Cardiac muscle cell (in vitro differentiated cells and primary cell): ENCODE data around the gene TSC22D4. TPM values are rescaled to one million over a fixed set of nuclear protein-coding genes. Genes with fewer than 3 reads are reported as not detected.

Source experiments
- DNase-seq, 2 donors: peaks; one replicate each; pipeline versions ENCODE4 v3.0.0 to v3.0.0-alpha.2; 2010 to 2017; ENCODE audit warnings: low read depth in 1 of 2, low spot score in 1 of 2
- H3K27ac ChIP-seq: fragments of 200-600 bp; sonication (generic); 2 replicates; pipeline ENCODE4 v1.5.1; 2016
- H3K27me3 ChIP-seq: fragments of 200-600 bp; sonication (generic); 2 replicates; pipeline ENCODE4 v1.6.0; 2016; ENCODE audit warnings: control low read depth
- H3K36me3 ChIP-seq: fragments of 200-600 bp; sonication (generic); 2 replicates; pipeline ENCODE4 v1.5.1; 2016; ENCODE audit warnings: control low read depth
- H3K4me1 ChIP-seq: fragments of 200-600 bp; sonication (generic); 2 replicates; pipeline ENCODE4 v1.8.1; 2017; ENCODE audit warnings: low read depth, mild to moderate bottlenecking, mixed run types
- H3K4me3 ChIP-seq: fragments of 200-600 bp; sonication (generic); 2 replicates; pipeline ENCODE4 v1.5.1; 2016; ENCODE audit warnings: mild to moderate bottlenecking
- H3K9me3 ChIP-seq: fragments of 200-600 bp; sonication (generic); 2 replicates; pipeline ENCODE4 v1.5.1; 2017; ENCODE audit warnings: low read depth, mild to moderate bottlenecking, control low read depth
- CTCF ChIP-seq: IDR thresholded peaks from 2 replicates; pipeline ENCODE4 v1.5.1; 2012; ENCODE audit warnings: low read depth, mild to moderate bottlenecking, low read length
- polyA plus RNA-seq: library from polyadenylated mRNA; unstranded; fragments of >200 nt; fragmentation: Nextera tagmentation; extraction: Ambion mirVana; gene quantifications from 2 replicates; pipeline ENCODE4 v1.2.1, GENCODE V29; 2016
- total RNA-seq: library from RNA; depleted of rRNA; stranded (reverse); fragments of >200 nt; gene quantifications from 2 replicates; pipeline ENCODE4 v1.2.3, GENCODE V29; 2016

Gene TSC22D4
- total and polyA plus RNA-seq, 2 experiments from 2014 or later, result 91.9 to 133 TPM

- Histone ChIP-seq H3K27ac (no peak overlapping the region), H3K9me3 (no peaks in the 10 kb centered on the region), H3K27me3 (no peaks in the 10 kb centered on the region), H3K4me1 (peaks cover 6% of the 10 kb centered on the region), H3K36me3 (peaks cover 4% of the 10 kb centered on the region), H3K4me3 (no peak overlapping the region)
- no peak for DNase-seq
- no peak for TF ChIP-seq CTCF
Measured at GRCh38 chr7:100467638-100468373, 11.2 kb downstream of the TSC22D4 start.

GRCh38 chr7:100466653-100467605 is 12.1 kb downstream of the TSC22D4 start:
- H3K9me3 ChIP-seq, result no peaks in the 10 kb centered on the region
- H3K4me1 ChIP-seq, result peaks cover 6% of the 10 kb centered on the region
- peaks cover 4% of the 10 kb centered on the region for H3K36me3 ChIP-seq
- TF ChIP-seq CTCF, result no peak
- no peak overlapping the region for H3K27ac ChIP-seq
- H3K27me3 ChIP-seq, result no peaks in the 10 kb centered on the region
- H3K4me3 ChIP-seq, result no peak overlapping the region
- no peak for DNase-seq

GRCh38 chr7:100465702-100466311 is 13.2 kb downstream of the TSC22D4 start:
- peak; percentile 75 for TF ChIP-seq CTCF
- Histone ChIP-seq H3K4me3 (no peak overlapping the region), H3K27ac (no peak overlapping the region), H3K4me1 (peaks cover 6% of the 10 kb centered on the region), H3K36me3 (peaks cover 4% of the 10 kb centered on the region), H3K27me3 (no peaks in the 10 kb centered on the region), H3K9me3 (no peaks in the 10 kb centered on the region)
- DNase-seq, result peak; percentile 69 to 84

- H3K4me1 ChIP-seq, result peaks cover 6% of the 10 kb centered on the region
Measured at GRCh38 chr7:100465299-100465698, 13.7 kb downstream of the TSC22D4 start.

More at GRCh38 chr7:100465299-100465698, 13.7 kb downstream of the TSC22D4 start:
- H3K4me3 ChIP-seq, result no peak overlapping the region
- H3K36me3 ChIP-seq, result peaks cover 4% of the 10 kb centered on the region
- H3K27ac ChIP-seq, result no peak overlapping the region
- no peaks in the 10 kb centered on the region for H3K9me3 ChIP-seq
- no peak for TF ChIP-seq CTCF
- no peaks in the 10 kb centered on the region for H3K27me3 ChIP-seq
- DNase-seq, result no peak
